Subcutaneous abdominal adipose tissue (tissue), 5 donors: ENCODE data around the gene AMZ2.
A peak's percentile ranks its signal among the peaks of the same experiment; 100 is the strongest.
"Not testable (repeated sequence)": the region's sequence is repeated elsewhere in the genome, so short reads cannot be mapped to it uniquely, and the experiment has no call there.

Source experiments
- H3K27ac ChIP-seq: one replicate; pipeline ENCODE4 v1.7.0; 2013; ENCODE audit warnings: low read depth, mild to moderate bottlenecking, inconsistent platforms, low read length, moderate library complexity
- H3K27me3 ChIP-seq, 5 donors: one replicate each; pipeline ENCODE4 v1.7.0; 2013; ENCODE audit warnings: low read length in 5 of 5, inconsistent platforms in 1 of 5; ENCODE audit not compliant: control insufficient read depth in 5 of 5, insufficient read depth in 4 of 5
- H3K36me3 ChIP-seq, 5 donors: one replicate each; pipeline ENCODE4 v1.7.0; 2013; ENCODE audit warnings: low read length in 5 of 5; ENCODE audit not compliant: control insufficient read depth in 5 of 5, insufficient read depth in 5 of 5
- H3K4me1 ChIP-seq, 5 donors: one replicate each; pipeline ENCODE4 v1.7.0; 2013; ENCODE audit warnings: low read length in 5 of 5, mild to moderate bottlenecking in 3 of 5, moderate library complexity in 1 of 5; ENCODE audit not compliant: control insufficient read depth in 5 of 5, insufficient read depth in 5 of 5
- H3K4me3 ChIP-seq, 5 donors: one replicate each; pipeline ENCODE4 v1.7.0; 2013; ENCODE audit warnings: low read length in 5 of 5, low read depth in 1 of 5
- H3K9ac ChIP-seq, 5 donors: one replicate each; pipeline ENCODE4 v1.7.0; 2013; ENCODE audit warnings: low read length in 5 of 5, mild to moderate bottlenecking in 4 of 5, moderate library complexity in 3 of 5
- H3K9me3 ChIP-seq, 5 donors: one replicate each; pipeline ENCODE4 v1.7.0; 2013; ENCODE audit warnings: low read length in 5 of 5; ENCODE audit not compliant: control insufficient read depth in 5 of 5
- donor health status: healthy.
- donor health status: healthy.
- donor health status: healthy.
- donor health status: healthy.
- donor health status: healthy.

The AMZ2 gene

GRCh38 chr17:68234726-68235335 is 13.0 kb upstream of the AMZ2 start:
- H3K9ac ChIP-seq, H3K27ac ChIP-seq, H3K27me3 ChIP-seq: not testable (repeated sequence)

DNA sequence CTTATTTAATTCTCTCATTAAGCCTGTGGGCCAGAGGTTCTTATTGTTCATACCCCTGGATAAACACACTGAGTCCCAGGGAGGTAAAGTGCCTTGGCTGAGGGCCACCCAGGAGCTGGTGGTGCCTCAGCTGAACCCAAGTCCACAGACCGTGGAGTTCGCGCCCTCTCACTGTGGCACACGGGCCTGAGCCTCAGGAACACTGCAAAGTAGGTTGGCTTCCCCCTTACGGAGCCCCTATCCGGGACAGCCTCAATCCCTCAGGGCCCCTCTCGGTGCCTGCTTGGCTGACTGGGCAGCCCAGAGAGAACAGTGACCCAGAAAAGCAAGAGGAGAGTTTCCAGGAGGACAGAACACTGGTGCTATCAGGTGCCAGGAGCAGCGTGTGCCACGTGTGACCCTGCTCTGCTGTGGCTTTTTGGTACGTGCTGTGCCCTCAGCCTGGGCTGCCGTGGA is 12.5 kb upstream of the AMZ2 start:
- H3K9ac ChIP-seq, H3K27me3 ChIP-seq, H3K36me3 ChIP-seq, H3K4me3 ChIP-seq, H3K4me1 ChIP-seq, H3K9me3 ChIP-seq, H3K27ac ChIP-seq: not testable (repeated sequence)

More at GRCh38 chr17:68234726-68235335, 13.0 kb upstream of the AMZ2 start:
- not testable (repeated sequence) for H3K4me1 ChIP-seq, H3K9me3 ChIP-seq, H3K4me3 ChIP-seq, H3K36me3 ChIP-seq

- not testable (repeated sequence) for H3K4me1 ChIP-seq, H3K36me3 ChIP-seq, H3K27me3 ChIP-seq, H3K9me3 ChIP-seq, H3K27ac ChIP-seq
- peak overlapping the region in 2 of 5 donors; percentile 8 to 35 for H3K9ac ChIP-seq
- peak overlapping the region in 1 of 5 donors; percentile 26 for H3K4me3 ChIP-seq
Observed at GRCh38 chr17:68237369-68238163, 10.3 kb upstream of the AMZ2 start.

DNA sequence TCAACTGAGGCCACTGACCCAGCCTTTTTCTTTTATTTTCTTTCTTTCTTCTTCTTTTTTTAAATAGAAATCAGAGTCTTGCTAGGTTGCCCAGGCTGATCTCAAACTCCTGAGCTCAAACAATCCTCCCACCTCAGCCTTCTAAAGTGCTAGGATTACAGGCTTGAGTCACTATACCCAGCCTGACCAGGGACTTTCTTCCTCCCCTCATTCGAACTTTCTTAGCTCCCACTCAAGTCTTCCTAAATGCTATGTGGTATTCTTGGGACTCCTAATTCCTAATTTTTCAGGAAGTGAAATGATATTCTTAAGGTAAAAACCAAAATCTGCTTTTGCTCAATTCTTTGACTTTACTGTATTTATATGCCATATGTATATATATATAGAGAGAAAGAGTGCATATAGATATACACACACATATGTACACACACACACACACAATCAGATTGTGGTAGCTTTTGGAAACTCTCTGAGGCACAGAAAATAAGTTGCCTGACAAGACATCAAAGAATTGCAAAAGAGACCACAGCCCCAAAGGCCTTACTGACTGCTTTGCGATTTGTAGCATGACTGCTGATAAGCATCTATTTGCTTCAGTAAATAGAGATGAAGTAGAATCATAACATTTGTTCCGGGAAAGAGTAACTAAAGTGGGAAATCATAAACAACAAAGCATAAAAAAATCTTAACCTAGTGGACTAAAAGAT is 9.5 kb upstream of the AMZ2 start:
- H3K9ac ChIP-seq = peak overlapping the region in 1 of 5 donors; percentile 8
- peak overlapping the region in 1 of 5 donors; percentile 26 for H3K4me3 ChIP-seq
- H3K4me1 ChIP-seq = no peaks in the 10 kb centered on the region
- no peaks in the 10 kb centered on the region for H3K36me3 ChIP-seq
- no peak overlapping the region for H3K27ac ChIP-seq
- no peaks in the 10 kb centered on the region for H3K27me3 ChIP-seq
- H3K9me3 ChIP-seq = no peaks in the 10 kb centered on the region

GRCh38 chr17:68238871-68239253 is 9.0 kb upstream of the AMZ2 start:
- H3K27me3 ChIP-seq = no peaks in the 10 kb centered on the region
- H3K27ac ChIP-seq = no peak overlapping the region
- no peak overlapping the region for H3K4me3 ChIP-seq
- H3K4me1 ChIP-seq = no peaks in the 10 kb centered on the region
- no peaks in the 10 kb centered on the region for H3K9me3 ChIP-seq
- no peaks in the 10 kb centered on the region for H3K36me3 ChIP-seq
- no peak overlapping the region for H3K9ac ChIP-seq

DNA sequence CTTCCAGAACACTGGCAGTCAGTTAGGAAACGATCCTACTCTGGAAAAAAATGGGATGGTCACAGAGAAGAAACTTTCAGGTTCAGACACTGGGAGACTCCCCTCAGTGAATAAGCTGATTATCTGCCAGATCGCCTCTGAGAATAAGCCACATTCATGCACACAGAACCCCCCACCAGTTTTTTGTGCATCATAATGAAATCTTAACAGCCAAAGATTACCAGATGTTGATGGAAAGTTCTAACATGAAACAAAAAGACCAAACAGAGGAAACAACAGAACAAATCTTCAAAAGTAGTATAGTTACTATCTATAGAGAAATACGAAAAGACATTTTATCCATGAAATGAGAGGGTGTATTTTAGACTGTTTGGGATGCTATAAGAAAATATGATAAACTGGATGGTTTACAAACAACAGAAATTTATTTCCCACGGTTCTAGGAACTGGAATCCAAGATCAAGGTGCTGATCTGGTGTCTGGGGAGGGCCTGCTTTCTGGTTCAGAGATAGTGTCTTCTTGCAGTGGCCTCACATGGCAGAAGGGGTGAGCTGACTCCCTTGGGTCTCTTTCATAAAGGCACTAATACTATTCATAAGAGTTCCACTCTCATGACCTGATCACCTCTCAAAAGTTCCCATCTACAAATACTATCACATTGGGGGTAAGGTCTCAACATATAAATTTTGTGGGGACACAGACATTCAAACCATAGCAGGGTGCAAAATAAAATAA is 8.0 kb upstream of the AMZ2 start:
- Histone ChIP-seq H3K4me1 (no peaks in the 10 kb centered on the region), H3K9ac (no peak overlapping the region), H3K9me3 (no peaks in the 10 kb centered on the region), H3K27ac (no peak overlapping the region), H3K4me3 (no peak overlapping the region), H3K27me3 (no peaks in the 10 kb centered on the region), H3K36me3 (no peaks in the 10 kb centered on the region)

GRCh38 chr17:68246271-68247028 is 1.4 kb upstream of the AMZ2 start:
- Histone ChIP-seq H3K27me3 (no peaks in the 10 kb centered on the region), H3K9ac (no peak overlapping the region), H3K9me3 (no peaks in the 10 kb centered on the region), H3K36me3 (peaks cover 0 to 7% (median 2%) of the 10 kb centered on the region in 5 donors), H3K4me1 (peaks cover 5 to 26% (median 21%) of the 10 kb centered on the region in 5 donors), H3K27ac (no peak overlapping the region), H3K4me3 (no peak overlapping the region)

DNA sequence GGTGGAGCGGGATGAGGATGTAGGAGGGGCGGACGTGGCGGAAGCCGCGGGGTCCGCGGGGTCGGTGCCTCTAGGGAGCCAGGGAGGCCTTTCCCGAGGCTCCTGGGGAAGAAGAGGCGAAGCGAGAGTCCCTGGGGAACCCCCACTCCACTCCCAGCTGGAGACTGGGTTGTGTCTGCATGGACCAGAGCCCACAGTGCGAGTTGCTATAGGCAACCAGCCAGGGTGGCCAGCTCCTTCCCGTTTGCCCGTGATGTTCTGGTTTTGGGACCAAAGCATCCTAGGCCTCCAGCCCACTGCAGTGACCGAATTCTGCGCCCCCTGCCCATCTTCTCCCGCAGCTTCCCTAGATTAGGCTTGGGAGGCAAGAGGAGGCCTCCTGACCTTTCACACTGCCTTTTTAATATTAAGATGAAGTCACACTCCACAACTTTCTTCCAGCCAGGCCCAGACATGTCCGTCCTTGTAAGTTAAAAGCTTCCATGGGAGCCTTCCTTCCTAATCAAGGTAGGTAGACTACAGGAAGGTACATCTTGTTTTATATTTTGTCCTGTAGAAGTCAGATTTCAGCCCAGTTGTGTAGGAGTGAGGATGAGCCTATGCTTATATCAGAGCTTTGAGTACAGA is 469 bp downstream of the AMZ2 start:
- peaks cover 5 to 26% (median 21%) of the 10 kb centered on the region in 5 donors for H3K4me1 ChIP-seq
- H3K27me3 ChIP-seq = no peaks in the 10 kb centered on the region
- peak overlapping the region; percentile 91 for H3K27ac ChIP-seq
- H3K9ac ChIP-seq = peak overlapping the region in 4 of 5 donors; percentile 86 to 93 (median 89)
- peaks cover 0 to 14% (median 6%) of the 10 kb centered on the region in 5 donors for H3K36me3 ChIP-seq
- H3K4me3 ChIP-seq = peak overlapping the region; percentile 78 to 94 (median 82)
- H3K9me3 ChIP-seq = no peaks in the 10 kb centered on the region

- H3K4me3 ChIP-seq = peak overlapping the region in 3 of 5 donors; percentile 78 to 94 (median 82)
- no peaks in the 10 kb centered on the region for H3K9me3 ChIP-seq
- peak overlapping the region in 2 of 5 donors; percentile 89 to 93 for H3K9ac ChIP-seq
- peak overlapping the region; percentile 91 for H3K27ac ChIP-seq
- H3K27me3 ChIP-seq = no peaks in the 10 kb centered on the region
- H3K36me3 ChIP-seq = peaks cover 0 to 14% (median 6%) of the 10 kb centered on the region in 5 donors
- peaks cover 5 to 28% (median 21%) of the 10 kb centered on the region in 5 donors for H3K4me1 ChIP-seq
Observed at GRCh38 chr17:68248891-68249290, 1.0 kb downstream of the AMZ2 start.
